Measurements from ENCODE around the gene DDX49. TPM values are rescaled to one million over a fixed set of nuclear protein-coding genes. Genes with fewer than 3 reads are reported as not detected.

Gene DDX49
- total and polyA plus RNA-seq, 9 of the 15 experiments (the other 6 are each of a cell fraction or from before 2014, with no cell fraction given) = 1.1 to 113 (median 45.7) TPM

GRCh38 chr19:18945297-18945696 lies 25.8 kb downstream of the DDX49 start:
- FAIRE-seq = no peak
- CTCF ChIA-PET (ENCODE audit: low intra/inter-chr PET ratio) = no interaction called here

More at GRCh38 chr19:18945297-18945696, 25.8 kb downstream of the DDX49 start:
- Histone ChIP-seq H3K4me2 (ENCODE audit: insufficient read depth, low read length) (no peak overlapping the region), H3K36me3 (ENCODE audit: control insufficient read depth, insufficient read depth, low read length) (no peaks in the 10 kb centered on the region), H3K79me2 (ENCODE audit: control insufficient read depth, insufficient read depth, low read length) (no peaks in the 10 kb centered on the region), H3K27ac (ENCODE audit: extremely low read depth, low read depth, low read length) (no peak overlapping the region), H3K27me3 (ENCODE audit: control insufficient read depth in 2 of 2, insufficient read depth in 2 of 2, low read length in 2 of 2) (peaks cover 0 to 13% of the 10 kb centered on the region in 2 experiments; a peak in 1 of 5 replicates), H3K9me3 (replicated peaks; ENCODE audit: control insufficient read depth, insufficient read depth, low read depth, low read length) (no peaks in the 10 kb centered on the region), H3K9ac (ENCODE audit: insufficient read depth in 1 of 2, low read depth in 2 of 2, low read length in 2 of 2) (no peak overlapping the region), H4K20me1 (replicated peaks; ENCODE audit: control insufficient read depth, insufficient read depth, low read length) (peaks cover 5% of the 10 kb centered on the region), H3K4me3 (no peak overlapping the region), H3K9me1 (ENCODE audit: control insufficient read depth, insufficient read depth, low read length) (peaks cover 5% of the 10 kb centered on the region), H3K4me1 (replicated peaks in 1 of 2; ENCODE audit: control insufficient read depth in 2 of 2, insufficient read depth in 2 of 2, low read length in 2 of 2) (peaks cover 3 to 20% of the 10 kb centered on the region in 2 experiments; a peak in 4 of 5 replicates), H2AFZ (ENCODE audit: low read depth, low read length) (no peak overlapping the region)
- TF ChIP-seq CEBPB (tag; IDR thresholded peaks at IDR 0.05) (0 out of 2 replicates have a peak, but pooled peaks have one; percentile 24), ZNF561 (CRISPR knock-in tag; conservative IDR thresholded peaks at IDR 0.05) (no peak), KLF6 (CRISPR knock-in tag; IDR thresholded peaks at IDR 0.05; ENCODE audit: borderline replicate concordance) (no peak), MNT (conservative IDR thresholded peaks at IDR 0.05) (no peak), SMARCA5 (IDR thresholded peaks at IDR 0.05) (peak; percentile 54; the same call in 1 of the 2 replicates), ESRRA (IDR thresholded peaks at IDR 0.05; ENCODE audit: borderline replicate concordance, low read depth) (no peak), ZNF695 (CRISPR knock-in tag; IDR thresholded peaks at IDR 0.05) (no peak), PHTF2 (CRISPR knock-in tag; IDR thresholded peaks at IDR 0.05) (no peak), HNRNPH1 (optimal IDR thresholded peaks at IDR 0.05; ENCODE audit: low read depth, low read length) (no peak), KDM1A (IDR thresholded peaks at IDR 0.05) (peak; percentile 77 to 81), KLF1 (tag; IDR thresholded peaks at IDR 0.05) (no peak), CBX8 (IDR thresholded peaks at IDR 0.05; ENCODE audit: borderline replicate concordance, extremely low read depth, low read depth, low read length, poor library complexity, severe bottlenecking) (no peak), THAP12 (CRISPR knock-in tag; IDR thresholded peaks at IDR 0.05) (no peak), ZNF77 (CRISPR knock-in tag; IDR thresholded peaks at IDR 0.05) (no peak), MCM5 (IDR thresholded peaks at IDR 0.05; ENCODE audit: low read depth) (no peak), SMAD1 (IDR thresholded peaks at IDR 0.05; ENCODE audit: low read depth, low read length, partially characterized antibody) (no peak), GABPB1 (CRISPR knock-in tag; IDR thresholded peaks at IDR 0.05) (no peak), BCOR (IDR thresholded peaks at IDR 0.05) (peak; percentile 69), RBM25 (IDR thresholded peaks at IDR 0.05; ENCODE audit: low read depth, low read length, severe bottlenecking) (peak; percentile 81)
- BruUV-seq (replicated peaks) = no TSS peak
- in situ Hi-C loops (cut with MboI) (no loop called here), intact Hi-C loops (cut with micrococcal nuclease) (no loop called here)
- 15% methylated on average over 9 of the region's 9 CpGs for WGBS (ENCODE audit: insufficient coverage, low coverage, missing lambda C conversion rate)
- no peak for ATAC-seq
- DNase-seq (ENCODE audit: extremely low read depth in 1 of 4, low spot score in 3 of 4) = no peak
- POLR2A ChIA-PET = interaction anchor here (0.7 kb wide), 1 partner anchor 106 kb away, joined by 3 read pairs; no protein-coding TSS in a partner anchor

Data from K562 (cell line).